NCI-H2081 (cell line): Measurements from ENCODE around the gene PRRT2.
"Not testable (repeated sequence)": the region's sequence is repeated elsewhere in the genome, so short reads cannot be mapped to it uniquely, and the experiment has no call there.

Experiments used
- DNase-seq, 2 experiments: peaks; one replicate each; lab custom pipeline; 2025; lab: John Stamatoyannopoulos, UW

The PRRT2 gene

DNA sequence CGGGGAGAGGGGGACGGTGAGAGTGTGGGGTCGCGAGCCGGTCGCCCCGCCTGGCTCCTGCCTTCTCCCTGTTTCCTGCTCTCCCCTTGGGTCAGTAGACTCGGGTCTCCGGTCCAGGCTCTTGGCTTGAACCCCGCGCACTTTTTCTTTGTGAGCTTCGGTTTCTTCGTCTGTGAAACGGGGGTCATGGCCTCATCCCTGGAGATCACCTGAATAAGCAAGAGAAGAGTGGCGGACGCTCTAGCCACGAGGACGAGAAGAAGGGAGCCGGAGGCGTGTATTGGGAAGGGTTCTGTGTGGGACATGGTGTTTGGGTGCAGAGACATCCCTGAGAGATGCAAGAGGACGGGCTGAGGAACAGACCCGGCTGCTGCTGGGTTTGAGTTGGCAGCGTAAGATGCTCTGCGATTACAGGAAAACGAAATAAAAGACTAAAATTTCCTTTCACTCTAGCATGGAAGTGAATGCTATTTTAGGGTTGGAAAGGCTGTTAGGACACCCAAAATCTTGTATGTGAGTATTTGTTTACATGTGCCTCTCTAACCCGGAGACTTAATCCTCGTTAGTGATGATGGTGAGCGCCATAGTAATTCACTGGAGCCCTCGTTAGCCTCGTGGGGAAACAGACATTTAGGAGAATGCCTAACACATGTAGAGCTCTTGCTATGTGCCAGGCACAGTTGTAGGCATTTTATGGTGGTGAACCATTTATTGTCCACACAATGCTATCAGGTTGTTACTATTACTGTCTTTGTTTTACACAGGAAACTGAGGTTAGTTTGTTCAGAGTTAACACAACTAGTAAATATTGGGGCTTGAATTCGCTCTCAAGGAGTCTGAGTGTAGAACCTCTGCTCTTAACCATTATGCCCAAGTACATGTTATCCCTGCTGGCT is 20.8 kb upstream of the PRRT2 start:
- peak in 1 of 2 experiments; percentile 6 for DNase-seq

DNA sequence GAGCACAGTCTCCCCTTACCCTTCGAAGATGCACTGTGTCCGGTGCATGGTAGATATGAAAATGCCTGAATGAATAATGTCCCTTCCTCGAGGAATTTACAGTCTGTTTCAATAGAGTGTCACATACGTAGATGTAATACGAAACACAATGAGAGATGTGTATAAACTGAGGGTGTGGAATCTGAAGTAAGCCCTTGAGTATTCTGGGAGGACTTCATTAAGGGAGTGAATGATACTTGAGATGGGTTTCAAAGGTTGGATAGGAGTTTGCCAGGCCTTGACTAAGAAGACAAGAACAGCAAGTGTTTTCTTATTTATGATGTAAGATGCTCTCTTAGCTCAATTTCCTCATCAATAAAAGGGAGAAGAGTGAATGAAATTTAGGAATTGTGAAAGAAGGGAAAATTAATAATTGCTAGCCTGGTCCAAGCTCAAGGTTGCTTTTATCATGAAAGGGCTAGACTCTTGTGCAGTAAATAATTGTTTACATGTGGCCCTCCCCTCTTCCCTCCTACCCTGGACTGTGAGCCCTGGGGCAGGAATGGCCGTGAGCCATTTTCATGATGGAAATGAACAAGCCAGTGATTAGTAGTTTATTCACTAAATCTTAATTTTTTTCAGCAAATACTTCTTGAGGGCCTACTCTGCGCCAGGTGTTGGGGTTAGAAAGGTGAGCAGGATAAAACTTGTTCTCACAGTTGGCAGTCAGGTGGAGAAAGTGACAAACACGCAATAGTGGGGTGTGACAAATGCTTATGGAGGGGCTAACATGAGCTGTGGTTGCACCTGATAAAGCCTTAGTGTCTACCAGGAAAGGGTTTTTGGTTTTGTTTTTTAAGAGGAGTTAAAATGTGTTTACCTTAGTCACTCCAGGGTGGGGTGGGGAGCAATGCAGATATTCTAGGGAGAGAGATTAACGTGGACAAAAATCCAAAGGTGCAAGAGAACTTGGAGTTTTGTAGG is 19.9 kb upstream of the PRRT2 start:
- DNase-seq: no peak

DNA sequence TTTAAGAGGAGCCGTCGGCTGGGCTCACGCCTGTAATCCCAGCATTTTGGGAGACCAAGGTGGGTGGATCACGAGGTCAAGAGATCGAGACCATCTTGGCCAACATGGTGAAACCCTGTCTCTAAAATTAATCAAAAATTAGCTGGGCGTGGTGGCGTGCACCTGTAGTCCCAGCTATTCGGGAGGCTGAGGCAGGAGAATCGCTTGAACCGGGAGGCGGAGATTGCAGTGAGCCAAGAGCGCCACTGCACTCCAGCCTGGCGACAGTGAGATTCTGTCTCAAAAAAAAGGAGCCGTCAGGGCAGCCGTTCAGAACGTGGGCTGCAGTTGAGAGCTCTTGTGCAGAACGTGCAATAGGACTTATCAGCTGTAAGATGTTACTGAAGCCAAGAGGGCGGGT is 18.8 kb upstream of the PRRT2 start:
- not testable (repeated sequence) for DNase-seq

DNA sequence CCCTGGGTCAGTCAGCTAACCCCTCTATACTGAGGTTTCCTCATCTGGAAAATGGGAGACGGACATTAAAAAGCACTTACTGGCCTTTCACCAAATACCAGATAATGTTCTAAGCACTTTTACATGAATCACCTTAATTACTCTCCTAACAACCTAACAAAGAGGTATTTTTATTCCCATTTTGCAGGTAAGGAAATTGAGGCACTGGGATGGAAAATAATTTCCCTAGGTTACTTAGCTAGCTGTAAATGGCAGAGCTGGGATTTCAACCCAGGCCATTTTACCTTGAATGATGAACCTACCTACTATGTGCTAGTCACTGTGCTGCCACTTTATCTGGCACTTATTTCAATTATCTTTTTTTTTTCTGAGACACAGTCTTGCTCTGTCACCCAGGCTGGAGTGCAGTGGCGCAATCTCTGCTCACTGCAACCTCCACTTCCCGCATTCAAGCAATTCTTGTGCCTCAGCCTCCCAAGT is 17.7 kb upstream of the PRRT2 start:
- DNase-seq: no peak

DNA sequence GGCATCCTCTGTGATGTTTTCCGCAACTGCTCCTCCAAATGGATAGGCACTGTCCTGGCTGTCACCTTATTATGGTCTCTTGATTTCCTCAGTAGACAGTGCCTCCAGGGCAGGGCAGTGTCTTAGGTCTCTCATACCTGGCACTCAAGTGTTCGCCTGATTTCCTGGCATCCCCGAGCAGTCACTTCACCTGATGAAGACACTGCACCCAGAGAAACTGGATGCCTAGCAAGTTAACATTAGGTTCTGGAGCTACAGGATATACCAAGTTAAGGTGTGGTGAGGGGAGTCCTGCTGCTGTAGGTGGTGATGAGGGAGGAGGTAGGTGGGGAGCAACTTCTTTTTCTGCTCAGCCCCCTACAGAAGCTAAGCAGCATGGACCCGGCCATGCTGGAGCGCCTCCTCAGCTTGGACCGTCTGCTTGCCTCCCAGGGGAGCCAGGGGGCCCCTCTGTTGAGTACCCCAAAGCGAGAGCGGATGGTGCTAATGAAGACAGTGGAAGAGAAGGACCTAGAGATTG is 9.5 kb upstream of the PRRT2 start:
- DNase-seq: no peak

DNA sequence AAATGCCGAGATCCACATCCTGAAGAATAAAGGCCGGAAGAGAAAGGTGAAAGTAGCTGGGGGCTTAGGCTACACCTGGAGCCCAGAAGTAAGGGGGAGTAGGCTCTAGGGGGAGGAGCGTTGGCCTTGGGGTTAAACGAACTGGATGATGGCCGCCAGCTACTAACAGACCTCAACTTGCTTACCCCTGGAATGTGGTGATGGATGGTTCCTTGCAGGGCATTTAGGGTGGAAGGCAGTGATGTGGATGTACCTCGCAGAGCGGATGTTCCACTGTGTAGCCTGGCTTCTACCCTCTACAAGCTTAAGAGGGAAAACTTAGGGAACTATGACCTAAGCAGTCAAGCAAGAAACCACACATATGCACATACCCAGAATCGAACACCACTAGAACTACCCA is 8.0 kb upstream of the PRRT2 start:
- DNase-seq: no peak

DNA sequence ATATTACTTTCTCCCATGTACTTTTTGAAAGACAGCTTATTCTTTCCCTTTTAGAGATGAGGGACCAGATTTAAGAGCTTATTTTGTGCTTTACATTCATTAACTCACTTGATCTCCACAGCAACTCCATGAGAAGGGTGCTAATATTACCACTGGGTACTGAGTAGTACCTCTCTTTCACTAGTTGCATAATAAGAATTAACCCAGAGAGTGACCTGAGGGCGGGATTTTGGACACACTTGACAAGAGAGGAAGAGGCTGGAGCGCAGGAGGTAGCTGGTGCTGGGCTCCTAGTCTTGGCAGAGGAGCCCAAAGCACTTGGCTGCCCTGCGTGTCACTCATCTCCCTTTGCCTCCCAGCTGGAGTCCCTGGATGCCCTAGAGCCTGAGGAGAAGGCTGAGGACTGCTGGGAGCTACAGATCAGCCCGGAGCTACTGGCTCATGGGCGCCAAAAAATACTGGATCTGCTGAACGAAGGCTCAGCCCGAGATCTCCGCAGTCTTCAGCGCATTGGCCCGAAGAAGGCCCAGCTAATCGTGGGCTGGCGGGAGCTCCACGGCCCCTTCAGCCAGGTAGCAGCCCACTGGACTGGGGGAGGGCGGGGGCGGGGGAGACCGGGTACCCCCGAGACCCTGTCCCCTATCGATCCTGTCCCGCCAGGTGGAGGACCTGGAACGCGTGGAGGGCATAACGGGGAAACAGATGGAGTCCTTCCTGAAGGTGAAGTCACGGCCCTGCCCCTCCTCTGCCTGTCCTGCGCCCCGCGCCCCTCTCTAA is 7.3 kb upstream of the PRRT2 start:
- peak in 1 of 2 experiments; percentile 49 for DNase-seq

DNA sequence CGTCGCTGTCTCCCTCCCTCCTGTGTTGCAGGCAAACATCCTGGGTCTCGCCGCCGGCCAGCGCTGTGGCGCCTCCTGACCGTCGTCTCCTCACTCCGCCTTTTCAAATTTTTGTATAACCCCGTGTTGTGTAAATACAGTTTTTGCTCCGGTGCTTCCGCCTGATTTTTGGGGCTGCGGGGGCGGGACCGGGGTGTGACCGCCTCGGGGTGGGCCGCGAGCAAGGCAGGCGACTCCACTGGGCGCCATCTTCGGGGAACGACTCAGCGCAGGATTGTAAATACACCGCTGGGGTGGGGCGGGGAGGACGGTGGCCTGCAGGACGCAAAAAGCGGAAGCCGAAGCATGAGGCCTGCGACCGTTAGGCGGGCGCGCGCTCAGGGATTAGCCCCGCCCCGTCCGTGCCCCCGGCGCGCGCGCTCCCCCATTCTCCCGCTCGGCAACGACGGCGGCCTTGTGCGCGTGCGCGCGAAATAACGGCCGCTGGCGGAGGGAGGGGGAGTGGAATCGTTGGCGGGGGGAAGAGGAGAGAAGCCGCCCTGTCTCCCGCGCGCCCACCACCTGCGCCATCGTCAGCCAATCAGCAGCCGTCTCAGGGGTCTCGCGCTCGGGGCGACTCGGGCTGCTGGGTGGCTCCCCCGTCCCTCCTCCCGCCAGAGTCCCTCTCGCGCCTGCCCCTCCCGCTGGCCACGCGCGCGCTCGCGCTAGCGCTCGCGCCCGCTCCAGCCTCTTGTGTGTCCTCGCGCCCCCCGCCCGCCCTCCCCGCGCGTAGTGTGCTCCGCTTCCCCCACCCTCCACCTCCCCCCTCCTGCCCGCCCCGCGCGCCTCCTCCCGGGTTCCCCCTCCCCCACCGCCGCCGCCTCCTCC is 6.5 kb upstream of the PRRT2 start:
- DNase-seq: peak; percentile 98

DNA sequence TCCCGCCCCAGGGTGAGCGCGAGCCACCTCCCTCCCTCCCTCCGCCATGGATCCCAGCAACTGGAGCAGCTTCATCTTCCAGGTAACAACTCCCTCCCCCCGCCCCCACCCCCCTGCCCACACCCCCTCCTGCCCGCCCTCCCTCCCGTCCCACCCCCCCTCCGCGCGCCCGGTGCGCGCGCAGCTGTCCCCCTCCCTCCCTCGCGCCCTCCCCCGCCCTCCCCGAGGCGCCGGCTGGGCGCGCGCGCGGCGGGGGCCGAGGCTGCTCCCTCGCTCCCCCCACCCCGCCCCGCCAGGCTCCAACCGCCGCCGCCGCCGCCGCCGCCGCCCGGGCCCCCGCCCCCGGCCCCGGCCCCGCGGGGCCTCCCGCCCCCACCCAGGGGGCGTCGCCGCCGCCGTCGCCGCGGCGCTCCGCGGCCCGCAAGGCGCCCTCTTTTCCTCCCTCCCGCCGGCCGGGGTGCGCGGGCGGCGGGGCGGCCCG is 5.9 kb upstream of the PRRT2 start, which contains the start of gene MAZ:
Gene MAZ, plus strand, starts transcription at position 431 of the 481 bp plus-strand sequence. CDS start 173 bp downstream, outside the sequence.
- DNase-seq: no peak

DNA sequence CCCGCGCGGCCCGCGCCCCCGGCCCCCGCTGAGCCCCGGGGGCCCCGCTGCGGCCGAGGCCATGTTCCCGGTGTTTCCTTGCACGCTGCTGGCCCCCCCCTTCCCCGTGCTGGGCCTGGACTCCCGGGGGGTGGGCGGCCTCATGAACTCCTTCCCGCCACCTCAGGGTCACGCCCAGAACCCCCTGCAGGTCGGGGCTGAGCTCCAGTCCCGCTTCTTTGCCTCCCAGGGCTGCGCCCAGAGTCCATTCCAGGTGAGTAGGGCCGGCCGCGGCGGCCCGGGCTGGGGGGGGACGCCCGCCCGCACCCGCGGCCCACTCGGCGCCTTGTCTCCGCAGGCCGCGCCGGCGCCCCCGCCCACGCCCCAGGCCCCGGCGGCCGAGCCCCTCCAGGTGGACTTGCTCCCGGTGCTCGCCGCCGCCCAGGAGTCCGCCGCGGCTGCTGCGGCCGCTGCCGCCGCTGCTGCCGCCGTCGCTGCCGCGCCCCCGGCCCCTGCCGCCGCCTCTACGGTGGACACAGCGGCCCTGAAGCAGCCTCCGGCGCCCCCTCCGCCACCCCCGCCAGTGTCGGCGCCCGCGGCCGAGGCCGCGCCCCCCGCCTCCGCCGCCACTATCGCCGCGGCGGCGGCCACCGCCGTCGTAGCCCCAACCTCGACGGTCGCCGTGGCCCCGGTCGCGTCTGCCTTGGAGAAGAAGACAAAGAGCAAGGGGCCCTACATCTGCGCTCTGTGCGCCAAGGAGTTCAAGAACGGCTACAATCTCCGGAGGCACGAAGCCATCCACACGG is 5.2 kb upstream of the PRRT2 start:
- DNase-seq: peak; percentile 78 to 84

DNA sequence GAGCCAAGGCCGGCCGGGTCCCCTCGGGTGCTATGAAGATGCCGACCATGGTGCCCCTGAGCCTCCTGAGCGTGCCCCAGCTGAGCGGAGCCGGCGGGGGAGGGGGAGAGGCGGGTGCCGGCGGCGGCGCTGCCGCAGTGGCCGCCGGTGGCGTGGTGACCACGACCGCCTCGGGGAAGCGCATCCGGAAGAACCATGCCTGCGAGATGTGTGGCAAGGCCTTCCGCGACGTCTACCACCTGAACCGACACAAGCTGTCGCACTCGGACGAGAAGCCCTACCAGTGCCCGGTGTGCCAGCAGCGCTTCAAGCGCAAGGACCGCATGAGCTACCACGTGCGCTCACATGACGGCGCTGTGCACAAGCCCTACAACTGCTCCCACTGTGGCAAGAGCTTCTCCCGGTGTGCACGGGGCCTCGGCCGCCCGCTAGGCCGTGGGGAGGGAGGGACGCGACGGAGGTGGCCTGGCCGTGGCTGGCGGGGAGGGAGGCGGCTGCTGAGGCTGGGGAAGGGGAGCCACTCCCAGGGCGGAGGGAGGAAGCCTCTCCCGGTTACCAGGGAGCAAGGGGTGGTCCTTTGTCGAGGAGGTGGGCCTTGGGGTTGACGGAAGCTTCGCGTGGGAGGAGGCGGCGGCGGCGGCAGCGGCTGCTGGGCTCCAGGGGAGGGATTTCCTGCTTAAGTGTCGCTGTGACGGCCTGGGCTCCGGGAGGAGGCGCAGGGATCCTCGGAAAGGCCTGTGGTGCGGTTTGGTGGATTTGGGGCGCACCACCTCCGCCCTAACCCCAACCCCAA is 4.4 kb upstream of the PRRT2 start:
- DNase-seq: peak; percentile 84 to 88

DNA sequence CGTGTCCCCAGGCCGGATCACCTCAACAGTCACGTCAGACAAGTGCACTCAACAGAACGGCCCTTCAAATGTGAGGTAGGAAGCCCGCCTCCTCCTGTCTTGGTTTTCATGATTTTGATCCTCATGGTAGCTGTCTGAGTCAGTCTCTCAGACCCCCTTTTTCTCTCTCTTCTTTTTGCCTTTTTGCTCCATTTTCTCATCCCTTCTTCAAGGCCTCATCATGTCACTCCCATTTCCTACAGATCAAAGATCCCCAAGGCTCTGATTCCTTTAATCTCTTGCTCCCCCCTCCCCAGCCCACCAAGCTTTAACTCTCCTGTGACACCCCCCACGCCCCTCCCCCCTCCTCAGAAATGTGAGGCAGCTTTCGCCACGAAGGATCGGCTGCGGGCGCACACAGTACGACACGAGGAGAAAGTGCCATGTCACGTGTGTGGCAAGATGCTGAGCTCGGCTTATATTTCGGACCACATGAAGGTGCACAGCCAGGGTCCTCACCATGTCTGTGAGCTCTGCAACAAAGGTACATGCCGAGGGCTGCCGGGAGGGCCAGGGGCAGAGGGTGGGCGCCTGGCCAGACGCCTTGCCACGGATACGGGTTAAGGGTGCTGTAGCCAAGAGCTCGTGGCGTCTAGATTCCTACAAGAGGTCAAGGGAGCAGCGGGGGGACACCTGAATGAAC is 3.6 kb upstream of the PRRT2 start:
- DNase-seq: no peak

DNA sequence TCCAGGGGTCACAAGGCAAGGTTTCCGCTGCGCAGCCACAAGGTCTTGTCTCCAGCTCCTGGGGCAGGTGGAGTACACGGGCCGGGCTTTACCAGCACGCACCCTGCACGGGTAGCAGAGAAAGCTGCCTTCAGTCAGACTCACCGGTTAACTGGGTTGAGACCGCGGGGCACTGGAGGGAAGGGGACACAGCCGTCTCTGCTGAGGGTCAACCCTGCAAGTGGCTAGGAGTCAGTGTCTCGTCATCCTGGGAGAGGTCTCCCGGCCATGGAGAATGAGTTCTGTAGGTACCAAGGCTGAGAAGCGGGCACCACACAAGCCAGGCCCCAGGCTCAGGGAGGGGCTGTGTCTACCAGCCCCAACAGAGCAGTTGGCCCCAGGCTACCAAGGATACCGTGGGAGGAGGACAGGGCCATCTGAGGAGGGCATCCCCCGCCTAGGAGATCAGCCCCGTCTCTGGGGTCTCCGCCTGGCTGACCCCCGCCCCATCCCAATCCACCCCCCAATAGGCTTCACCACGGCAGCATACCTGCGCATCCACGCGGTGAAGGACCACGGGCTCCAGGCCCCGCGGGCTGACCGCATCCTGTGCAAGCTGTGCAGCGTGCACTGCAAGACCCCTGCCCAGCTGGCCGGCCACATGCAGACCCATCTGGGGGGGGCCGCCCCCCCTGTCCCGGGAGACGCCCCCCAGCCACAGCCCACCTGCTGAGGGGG is 2.8 kb upstream of the PRRT2 start:
- no peak for DNase-seq

DNA sequence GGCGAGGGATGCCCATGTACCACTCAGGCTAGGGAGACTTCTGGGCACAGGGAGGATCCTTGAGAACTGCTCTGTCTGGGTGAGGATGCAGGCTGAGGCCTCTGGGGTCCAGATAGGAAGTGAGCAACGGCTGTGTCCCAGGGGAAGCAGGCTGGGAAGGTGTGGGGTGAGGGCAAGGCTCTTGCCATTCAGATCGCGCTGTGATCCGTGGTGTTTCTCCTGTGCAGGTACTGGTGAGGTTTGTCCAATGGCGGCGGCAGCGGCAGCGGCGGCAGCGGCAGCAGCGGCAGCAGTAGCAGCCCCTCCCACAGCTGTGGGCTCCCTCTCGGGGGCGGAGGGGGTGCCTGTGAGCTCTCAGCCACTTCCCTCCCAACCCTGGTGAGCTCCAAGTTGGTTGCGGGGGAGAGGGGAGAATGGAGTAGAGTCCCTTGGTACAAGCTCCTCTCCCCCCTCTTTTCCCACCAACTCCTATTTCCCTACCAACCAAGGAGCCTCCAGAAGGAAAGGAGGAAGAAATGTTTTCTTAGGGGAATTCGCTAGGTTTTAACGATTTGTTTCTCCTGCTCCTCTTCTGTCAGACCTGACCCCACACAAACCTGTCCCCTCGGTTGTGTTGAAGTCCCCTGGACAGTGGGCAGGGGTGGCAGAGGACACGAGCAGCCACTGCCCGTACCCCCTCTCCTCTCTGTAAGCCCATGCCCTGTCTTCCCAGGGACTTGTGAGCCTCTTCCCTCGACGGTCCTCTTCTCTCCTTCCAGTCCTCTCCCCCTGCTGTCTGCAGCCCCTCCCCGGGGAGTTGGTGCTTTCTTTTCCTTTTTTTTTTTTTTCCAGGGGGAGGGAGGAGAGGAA is 1.9 kb upstream of the PRRT2 start:
- DNase-seq: no peak

DNA sequence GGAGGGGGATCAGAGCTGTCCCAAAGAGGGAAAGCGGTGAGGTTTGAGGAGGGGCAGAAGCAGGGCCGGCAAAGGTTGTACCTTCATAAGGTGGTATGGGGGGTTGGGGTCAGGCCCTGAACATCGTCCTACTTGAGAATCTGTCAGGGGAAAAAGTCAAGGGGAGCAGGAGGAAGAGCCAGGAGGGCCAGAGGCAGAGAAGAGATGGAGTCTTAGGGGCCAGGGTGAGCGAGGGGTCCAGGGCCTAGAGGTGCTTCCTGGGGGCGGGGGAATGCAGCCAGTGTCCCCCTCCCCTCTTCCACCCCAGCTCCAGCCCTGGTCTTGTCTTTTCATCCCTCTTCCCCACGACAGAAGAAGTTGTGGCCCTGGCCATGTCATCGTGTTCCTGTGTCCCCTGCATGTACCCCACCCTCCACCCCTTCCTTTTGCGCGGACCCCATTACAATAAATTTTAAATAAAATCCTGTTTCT is 1.3 kb upstream of the PRRT2 start:
- DNase-seq: no peak

DNA sequence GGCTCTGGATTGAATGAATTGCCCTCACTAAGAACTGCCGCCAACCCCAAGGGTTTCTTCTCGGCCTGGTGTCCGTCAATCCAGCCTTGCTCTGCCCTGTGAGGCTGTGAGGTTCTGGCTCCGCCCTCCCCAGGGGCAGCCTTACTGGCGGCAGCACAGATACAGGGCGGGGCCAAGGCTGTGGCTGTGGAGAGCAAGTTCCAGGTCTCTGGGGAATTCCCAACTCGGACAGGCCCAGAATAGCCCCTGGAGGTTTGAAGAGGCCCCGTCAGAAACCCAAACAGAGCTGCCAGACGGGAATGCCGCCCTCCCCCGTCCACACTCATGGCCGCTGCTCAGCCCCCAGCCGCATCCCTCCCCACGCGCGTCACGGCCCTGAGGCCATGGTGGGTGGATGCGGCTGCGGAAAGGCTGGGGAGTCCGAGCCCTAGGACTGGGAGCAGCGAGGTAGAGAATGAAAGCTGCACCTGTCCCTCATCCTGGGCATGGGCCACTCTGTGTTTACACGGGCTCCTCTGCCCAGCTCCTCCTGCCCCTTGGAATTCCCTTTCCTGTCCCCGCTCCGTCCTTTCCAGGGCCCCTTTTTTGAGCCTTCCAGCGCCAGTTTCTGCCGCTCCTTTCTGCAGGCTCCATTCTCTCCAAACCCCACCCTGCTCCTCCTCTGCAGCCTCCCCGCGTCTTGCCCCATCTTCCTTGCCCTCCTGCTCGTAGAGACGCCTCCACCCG is 660 bp upstream of the PRRT2 start:
- DNase-seq: peak; percentile 74 to 77
